Measurements from ENCODE around the gene RPS27.
A peak's percentile ranks its signal among the peaks of the same experiment; 100 is the strongest.
"Not testable (repeated sequence)": the region's sequence is repeated elsewhere in the genome, so short reads cannot be mapped to it uniquely, and the experiment has no call there.

RPS27 gene

DNA sequence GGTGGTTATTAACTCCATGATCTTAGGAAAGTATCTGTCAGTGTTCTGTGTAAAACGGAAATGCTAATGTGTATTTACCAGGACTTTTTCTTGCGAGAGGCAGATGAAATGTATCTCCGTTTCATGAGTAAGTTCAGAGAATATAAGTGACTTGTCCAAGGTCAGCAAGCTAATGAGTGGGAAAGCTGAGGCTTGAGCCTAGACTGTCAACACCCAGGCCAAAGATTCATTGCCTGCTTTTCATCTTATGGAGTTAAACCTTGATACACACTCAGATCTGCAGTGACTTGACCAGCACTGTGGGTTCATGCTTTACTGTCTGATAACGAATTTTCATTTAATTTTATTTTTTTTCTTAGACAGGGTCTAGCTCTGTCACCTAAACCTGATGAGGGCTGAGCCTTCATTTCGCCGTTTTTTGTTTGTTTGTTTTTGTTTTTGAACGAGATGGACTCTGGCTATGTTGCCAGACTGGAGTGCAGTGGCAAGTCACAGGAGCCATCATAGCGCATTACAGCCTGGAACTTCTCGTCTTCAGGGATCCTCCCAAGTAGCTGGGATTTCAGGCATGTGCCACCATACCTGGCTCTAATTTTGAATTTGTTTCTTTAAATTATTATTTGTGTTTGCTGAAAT is 12.2 kb upstream of the RPS27 start:
- POLR2A ChIA-PET: interaction anchor here (1.2 to 3.2 kb wide), 6 partner anchors 11 to 345 kb away, joined by 3 to 31 read pairs (median 9); partner anchors contain the start of genes CHTOP, CREB3L4, DENND4B and RPS27
- no peak for DNase-seq (ENCODE audit: extremely low spot score)
- CTCF ChIA-PET: interaction anchor here (1.0 to 4.4 kb wide), 10 partner anchors 9 to 468 kb away, joined by 3 to 36 read pairs (median 7); partner anchors contain the start of genes CREB3L4, DENND4B, GATAD2B and RAB13
- TF ChIP-seq, protein P1, sequence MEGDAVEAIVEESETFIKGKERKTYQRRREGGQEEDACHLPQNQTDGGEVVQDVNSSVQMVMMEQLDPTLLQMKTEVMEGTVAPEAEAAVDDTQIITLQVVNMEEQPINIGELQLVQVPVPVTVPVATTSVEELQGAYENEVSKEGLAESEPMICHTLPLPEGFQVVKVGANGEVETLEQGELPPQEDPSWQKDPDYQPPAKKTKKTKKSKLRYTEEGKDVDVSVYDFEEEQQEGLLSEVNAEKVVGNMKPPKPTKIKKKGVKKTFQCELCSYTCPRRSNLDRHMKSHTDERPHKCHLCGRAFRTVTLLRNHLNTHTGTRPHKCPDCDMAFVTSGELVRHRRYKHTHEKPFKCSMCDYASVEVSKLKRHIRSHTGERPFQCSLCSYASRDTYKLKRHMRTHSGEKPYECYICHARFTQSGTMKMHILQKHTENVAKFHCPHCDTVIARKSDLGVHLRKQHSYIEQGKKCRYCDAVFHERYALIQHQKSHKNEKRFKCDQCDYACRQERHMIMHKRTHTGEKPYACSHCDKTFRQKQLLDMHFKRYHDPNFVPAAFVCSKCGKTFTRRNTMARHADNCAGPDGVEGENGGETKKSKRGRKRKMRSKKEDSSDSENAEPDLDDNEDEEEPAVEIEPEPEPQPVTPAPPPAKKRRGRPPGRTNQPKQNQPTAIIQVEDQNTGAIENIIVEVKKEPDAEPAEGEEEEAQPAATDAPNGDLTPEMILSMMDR (IDR thresholded peaks at IDR 0.05; ENCODE audit: control extremely low read depth, extremely low read depth, low read depth, missing control alignments): no peak

DNA sequence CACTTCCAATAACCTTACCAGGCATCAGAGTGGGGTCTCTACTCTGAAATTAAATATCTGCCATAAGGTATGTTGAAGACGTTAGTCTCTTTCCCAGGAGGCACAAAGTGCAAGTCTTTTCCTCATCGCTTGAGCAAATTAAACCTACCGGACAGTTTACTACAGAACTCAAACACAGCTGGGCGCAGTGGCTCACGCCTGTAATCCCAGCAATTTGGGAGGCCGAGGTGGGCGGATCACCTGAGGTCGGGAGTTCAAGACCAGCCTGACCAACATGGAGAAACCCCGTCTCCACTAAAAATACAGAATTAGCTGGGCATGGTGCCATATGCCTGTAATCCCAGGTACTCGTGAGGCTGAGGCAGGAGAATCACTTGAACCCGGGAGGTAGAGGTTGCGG is 11.5 kb upstream of the RPS27 start:
- CTCF ChIA-PET: interaction anchor here (2.1 to 4.4 kb wide), 3 partner anchors 8 to 182 kb away, joined by 12 to 36 read pairs (median 30); partner anchors contain the start of genes CREB3L4 and RAB13
- POLR2A ChIA-PET: not testable (repeated sequence)

DNA sequence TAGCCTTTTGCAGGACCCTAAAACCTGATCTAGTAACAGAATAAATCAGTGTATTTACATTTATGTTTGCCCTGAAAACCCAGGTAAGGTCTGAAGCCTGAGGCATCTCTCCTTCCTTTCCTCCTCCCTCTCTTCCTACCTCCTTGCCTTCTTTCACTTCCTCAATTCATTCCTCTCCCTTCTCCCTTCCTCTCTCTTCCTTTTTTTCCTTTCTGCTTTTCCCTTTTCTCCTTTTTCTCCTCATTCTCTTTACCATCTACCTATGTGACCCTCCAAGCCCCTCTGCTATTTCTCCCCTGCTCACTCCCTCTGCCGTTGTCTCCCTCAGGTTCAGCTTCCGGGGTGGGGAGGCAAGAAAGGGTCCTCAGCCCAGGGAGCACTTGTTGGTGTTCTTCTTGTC is 8.8 kb upstream of the RPS27 start:
- DNase-seq (ENCODE audit: extremely low spot score); POLR2A ChIA-PET: not testable (repeated sequence)
- CTCF ChIA-PET: interaction anchor here (1.0 kb wide), 1 partner anchor 179 kb away, joined by 3 read pairs; no protein-coding TSS in a partner anchor

More for the DNA sequence above, 11.5 kb upstream of the RPS27 start:
- DNase-seq (ENCODE audit: extremely low spot score): not testable (repeated sequence)

DNA sequence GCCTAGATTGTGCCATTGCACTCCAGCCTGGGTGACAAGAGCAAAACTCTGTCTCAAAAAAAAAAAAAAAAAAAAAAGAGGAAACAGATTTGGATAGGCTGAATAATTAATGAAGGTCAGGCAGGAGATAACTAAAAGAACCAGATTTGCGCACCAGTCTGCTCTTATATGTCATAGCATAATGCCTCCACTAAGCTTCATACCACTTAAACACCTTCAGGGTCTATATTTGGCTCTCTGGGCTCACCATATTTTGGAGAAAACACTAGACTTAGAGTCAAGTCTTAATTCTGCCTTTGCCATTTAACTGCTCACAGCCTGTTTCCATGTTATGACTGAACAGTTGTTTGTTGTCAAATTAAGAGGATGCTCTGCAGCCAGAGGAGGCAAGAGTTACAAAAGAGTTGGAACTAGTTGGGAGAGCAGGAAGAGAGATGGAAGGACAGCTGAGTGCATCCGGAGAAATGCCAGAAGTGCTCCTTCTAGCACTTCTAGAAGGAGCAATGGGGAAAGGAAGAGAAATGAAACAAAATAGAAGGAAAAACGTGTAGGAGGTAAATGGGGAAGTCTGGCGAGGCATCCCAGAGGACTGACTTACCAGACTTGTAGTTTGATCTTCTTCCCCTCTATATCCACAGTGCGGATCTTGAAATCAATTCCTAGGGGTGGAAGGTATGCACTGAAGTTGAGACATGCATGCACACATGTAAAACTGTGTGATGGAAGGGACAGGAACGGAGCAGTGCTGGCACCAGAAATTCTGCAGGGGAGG is 6.3 kb upstream of the RPS27 start:
- ChIA-PET POLR2A (no interaction called here), CTCF (interaction anchor here (0.9 to 4.1 kb wide), 7 partner anchors 8 to 307 kb away, joined by 3 to 33 read pairs (median 7); partner anchors contain the start of genes CREB3L4 and SLC39A1)
- no peak for DNase-seq (ENCODE audit: extremely low spot score)
- TF ChIP-seq, protein P1 (IDR thresholded peaks at IDR 0.05; ENCODE audit: control extremely low read depth, extremely low read depth, low read depth, missing control alignments): no peak

DNA sequence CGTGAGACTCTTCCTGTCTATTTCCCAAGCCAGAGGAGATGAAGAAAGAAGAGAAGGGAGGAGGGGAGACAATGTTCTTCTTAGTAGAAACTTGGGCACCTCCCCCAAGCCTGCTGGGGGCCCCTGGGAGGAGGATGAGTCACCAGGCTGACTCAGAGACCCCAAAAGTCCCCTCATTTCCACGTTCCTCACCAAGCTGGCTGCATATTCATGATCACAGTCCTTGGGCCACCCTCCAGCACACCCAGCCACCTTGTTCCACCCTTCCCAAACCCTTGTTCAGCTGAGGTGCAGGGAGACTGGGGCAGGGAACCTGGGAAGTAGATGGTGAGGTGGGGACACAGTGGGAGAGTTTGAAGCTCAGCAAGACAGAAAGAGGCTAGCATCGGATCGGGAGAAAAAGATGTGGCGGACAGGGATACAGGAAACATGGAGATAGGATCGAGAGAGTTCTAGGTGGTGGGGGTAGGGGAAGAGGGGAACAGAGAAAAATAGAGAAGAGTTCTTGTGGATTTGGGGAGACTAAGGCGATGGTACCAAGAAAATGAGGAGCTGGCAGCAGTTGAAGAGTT is 5.1 kb upstream of the RPS27 start:
- CTCF ChIA-PET: interaction anchor here (0.7 to 4.1 kb wide), 13 partner anchors 9 to 308 kb away, joined by 3 to 33 read pairs (median 8); partner anchors contain the start of genes CREB3L4 and SLC39A1
- POLR2A ChIA-PET: interaction anchor here (0.6 to 1.6 kb wide), 3 partner anchors 23 to 352 kb away, joined by 3 to 4 read pairs (median 3); partner anchors contain the start of gene CHTOP
- TF ChIP-seq, protein P1 (IDR thresholded peaks at IDR 0.05; ENCODE audit: control extremely low read depth, extremely low read depth, low read depth, missing control alignments): no peak
- no peak for DNase-seq (ENCODE audit: extremely low spot score)

DNA sequence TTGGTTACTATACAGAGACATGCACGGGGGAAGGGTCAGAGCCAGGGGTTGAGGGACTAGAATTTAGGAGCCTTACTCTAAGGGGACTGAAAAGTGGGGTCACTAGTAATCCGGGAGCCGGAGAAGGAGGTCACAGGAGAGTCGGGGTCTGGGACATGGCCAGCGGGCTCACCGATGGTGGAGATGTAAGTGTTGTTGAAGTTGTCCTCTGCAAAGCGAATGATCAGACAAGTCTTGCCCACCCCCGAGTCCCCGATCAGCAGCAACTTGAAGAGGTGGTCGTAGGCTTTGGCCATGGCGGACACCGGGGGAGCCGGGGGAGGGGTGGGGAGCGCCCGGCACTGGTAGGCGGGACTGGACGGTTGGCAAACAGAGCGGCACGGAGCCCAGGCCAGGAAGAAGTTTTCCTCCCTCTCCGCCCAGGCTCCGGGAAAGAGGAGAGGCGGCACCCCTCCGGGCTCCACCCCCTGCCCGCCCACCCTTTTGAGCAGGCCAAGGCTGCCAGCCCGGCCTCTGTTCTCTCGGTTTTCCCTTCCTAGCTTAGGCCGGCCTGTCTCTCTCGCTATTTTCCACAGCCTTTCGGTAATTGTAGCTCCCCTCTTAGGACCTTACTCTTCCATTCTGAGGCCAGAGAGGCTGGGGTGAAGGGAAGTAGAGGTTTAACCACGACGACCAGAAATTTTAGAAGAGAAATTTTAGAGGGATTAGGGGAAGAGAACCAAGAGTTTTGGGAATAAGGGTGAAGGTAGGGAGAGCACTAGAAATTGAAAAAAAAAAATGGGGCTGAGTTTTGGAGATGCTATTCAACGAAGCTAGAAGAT is 4.4 kb upstream of the RPS27 start, which contains the start of gene RAB13:
Gene RAB13, minus strand, starts transcription at position 399 of the 821 bp plus-strand sequence. Its CDS starts 103 bp downstream, at position 296.
- CTCF ChIA-PET: interaction anchor here (0.6 to 4.1 kb wide), 37 partner anchors 9 to 476 kb away, joined by 3 to 36 read pairs (median 5); partner anchors contain the start of genes CREB3L4, DENND4B, GATAD2B and JTB
- POLR2A ChIA-PET: interaction anchor here (0.6 to 1.6 kb wide), 3 partner anchors 24 to 352 kb away, joined by 3 to 4 read pairs (median 3); partner anchors contain the start of gene CHTOP
- peak; percentile 52 for DNase-seq (ENCODE audit: extremely low spot score)
- TF ChIP-seq, protein P1 (IDR thresholded peaks at IDR 0.05; ENCODE audit: control extremely low read depth, extremely low read depth, low read depth, missing control alignments): no peak

Data from GM10248 (cell line).